Measurements from ENCODE around the gene BCAS3. TPM values are rescaled to one million over a fixed set of nuclear protein-coding genes. Genes with fewer than 3 reads are reported as not detected.

BCAS3 gene
- polyA plus RNA-seq, 4 donors: 26.2 to 27.7 (median 26.8) TPM

DNA sequence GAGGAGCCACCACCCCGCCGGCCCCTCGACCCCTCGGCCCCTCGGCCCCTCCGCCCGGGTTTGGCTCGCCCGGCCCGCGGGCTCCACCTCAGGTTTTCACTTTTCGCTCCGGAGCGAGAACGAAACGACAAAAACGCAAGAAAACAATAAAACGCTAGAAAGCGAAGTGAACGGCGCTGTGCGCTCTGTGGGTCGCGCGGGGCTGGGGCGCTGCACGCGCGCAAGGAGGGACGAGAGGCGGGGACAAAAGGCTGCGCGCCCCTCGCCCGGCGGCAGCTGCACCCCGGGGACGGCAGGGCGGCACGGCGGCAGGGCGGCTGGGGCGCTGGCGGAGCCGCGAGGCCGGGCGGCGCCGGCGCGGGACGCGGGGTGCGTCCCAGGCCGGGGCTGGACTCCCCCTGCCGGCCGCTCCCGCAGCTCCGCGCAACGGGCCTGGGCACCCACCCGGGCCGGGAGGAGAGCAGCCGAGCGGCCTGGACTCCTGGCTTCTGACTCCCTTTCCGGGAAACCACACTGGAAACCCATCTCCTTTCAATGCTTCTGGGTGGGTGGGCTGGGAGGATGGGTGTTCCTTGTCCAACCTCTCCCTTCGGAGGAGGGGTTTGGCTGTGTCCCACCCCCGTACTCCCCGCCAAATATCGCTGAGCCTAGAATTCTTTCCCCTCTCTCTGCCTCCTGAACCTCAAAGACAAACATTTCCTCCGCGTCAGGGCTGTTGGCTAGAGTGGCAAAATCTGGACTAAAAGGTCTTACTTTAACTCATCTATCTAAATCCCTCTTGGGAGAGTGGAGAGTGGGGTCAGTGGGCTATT is 731.9 kb downstream of the BCAS3 start:
- no peak for DNase-seq (ENCODE audit: low read depth in 4 of 4, low spot score in 3 of 4)

- peak in 1 of 4 donors; percentile 75 for DNase-seq (ENCODE audit: low read depth in 4 of 4, low spot score in 3 of 4)
Measured at GRCh38 chr17:61410141-61411010, 732.7 kb downstream of the BCAS3 start.

DNA sequence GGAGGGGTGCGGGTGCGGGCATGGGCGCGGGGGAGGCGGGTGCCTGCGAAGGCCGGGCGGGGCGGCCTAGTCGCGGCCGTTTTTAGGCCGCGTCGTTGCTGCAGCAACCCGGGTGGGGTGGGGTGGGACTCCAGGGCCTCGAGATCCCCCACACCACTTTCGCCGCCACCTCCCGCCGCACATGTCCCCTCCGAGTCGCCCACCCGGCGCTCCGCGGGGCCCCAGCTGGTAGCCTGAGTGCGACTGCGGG is 733.3 kb downstream of the BCAS3 start:
- no peak for DNase-seq (ENCODE audit: low read depth in 4 of 4, low spot score in 3 of 4)

GRCh38 chr17:61411261-61412142 is 733.9 kb downstream of the BCAS3 start:
- DNase-seq (ENCODE audit: low read depth in 4 of 4, low spot score in 3 of 4): no peak

- no peak for DNase-seq (ENCODE audit: low read depth in 4 of 4, low spot score in 3 of 4)
Measured at GRCh38 chr17:61412143-61412859, 734.6 kb downstream of the BCAS3 start.

GRCh38 chr17:61412860-61413660 is 735.4 kb downstream of the BCAS3 start:
- DNase-seq (ENCODE audit: low read depth in 4 of 4, low spot score in 3 of 4): no peak

GRCh38 chr17:61413661-61414126 is 736.0 kb downstream of the BCAS3 start:
- no peak for DNase-seq (ENCODE audit: low read depth in 4 of 4, low spot score in 3 of 4)

DNA sequence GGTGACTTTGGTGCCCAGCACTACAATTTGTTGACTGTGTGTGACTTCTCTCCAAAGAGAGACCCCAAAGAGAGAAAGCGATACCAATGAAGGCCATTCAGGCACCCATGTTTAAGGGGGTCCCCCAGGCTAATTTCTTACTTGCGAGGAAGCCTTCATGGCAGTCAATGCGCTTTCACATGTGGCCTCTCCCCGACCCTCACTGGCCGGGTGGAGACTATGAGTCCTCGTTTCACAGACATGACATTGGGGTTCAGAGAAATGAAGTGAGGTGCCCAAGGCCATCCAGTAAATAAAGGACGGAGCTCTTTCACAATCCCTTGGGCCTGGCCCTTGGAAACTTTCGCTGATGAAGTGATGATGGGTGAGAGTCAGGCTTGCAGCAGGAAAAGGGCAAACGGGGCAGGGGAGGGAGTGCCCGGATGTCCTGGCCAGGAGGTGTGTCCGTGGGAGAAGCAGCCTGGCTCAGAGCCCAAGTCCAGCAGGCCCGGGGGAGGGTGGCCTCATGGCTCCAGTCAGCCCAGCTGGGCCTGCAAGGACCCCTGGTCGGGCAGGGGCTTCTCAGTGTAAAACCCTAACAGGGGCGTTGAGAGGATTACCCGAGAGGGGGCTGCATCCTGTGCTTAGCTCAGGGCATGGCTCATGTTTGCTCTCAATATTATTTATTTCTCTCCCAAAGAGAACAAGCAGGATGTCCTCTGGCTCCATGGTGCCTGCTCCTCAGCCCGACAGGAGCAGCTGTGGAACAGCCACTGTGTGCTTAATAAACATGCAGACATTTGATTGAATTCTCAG is 736.7 kb downstream of the BCAS3 start:
- no peak for DNase-seq (ENCODE audit: low read depth in 4 of 4, low spot score in 3 of 4)

DNA sequence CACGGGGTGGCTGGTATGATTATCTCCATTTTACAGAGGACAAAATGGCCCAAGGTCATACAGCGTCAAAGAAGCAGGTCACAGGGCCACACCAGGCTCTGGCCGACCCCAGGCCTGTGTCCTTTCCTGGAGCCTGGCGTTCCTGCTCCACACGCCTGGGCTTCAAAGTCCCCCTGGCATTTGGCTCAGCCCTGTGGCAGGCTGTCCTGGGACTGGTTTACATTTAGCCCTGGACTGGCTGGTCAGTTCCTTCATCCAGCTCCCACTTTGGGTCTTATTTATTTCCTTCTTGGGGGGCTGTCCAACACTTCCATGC is 737.2 kb downstream of the BCAS3 start:
- no peak for DNase-seq (ENCODE audit: low read depth in 4 of 4, low spot score in 3 of 4)

GRCh38 chr17:61415374-61416210 is 737.9 kb downstream of the BCAS3 start:
- DNase-seq (ENCODE audit: low read depth in 4 of 4, low spot score in 3 of 4): no peak

DNA sequence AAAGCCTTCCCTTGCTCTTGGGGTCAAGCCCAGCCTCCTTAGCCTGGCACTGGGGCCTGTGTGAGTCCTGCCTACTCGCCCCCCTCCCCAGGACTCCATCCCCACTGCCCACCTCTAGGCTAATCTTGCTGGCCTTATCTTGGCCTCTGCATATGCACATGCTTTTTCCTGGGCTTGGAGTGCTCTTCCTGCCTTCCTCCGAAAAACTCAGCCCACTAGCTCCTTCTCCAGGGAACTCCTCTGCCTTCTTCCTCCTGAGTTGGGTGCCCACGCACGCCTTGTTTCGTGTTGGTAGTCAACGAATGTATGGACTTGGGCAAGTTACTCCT is 738.5 kb downstream of the BCAS3 start:
- DNase-seq (ENCODE audit: low read depth in 4 of 4, low spot score in 3 of 4): no peak

GRCh38 chr17:61416540-61417363 is 739.1 kb downstream of the BCAS3 start:
- peak in 3 of 4 donors; percentile 79 to 81 (median 79) for DNase-seq (ENCODE audit: low read depth in 4 of 4, low spot score in 3 of 4)

DNA sequence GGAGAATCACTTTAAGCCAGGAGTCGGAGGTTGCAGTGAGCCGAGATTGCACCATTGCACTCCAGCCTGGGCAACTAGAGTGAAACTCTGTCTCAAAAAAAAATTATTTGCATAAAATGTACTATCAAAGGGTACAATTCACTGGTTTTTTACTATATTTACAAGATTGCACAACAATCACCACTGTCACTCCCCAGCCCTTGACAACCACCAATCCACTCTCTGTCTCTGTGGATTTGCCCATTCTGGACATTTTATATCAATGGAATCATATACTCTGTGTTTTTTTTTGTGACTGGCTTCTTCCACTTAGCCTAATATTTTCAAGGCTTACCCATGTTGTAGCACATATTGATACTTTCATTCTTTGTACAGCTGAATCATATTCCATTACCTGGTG is 740.8 kb downstream of the BCAS3 start:
- no peak for DNase-seq (ENCODE audit: low read depth in 4 of 4, low spot score in 3 of 4)

GRCh38 chr17:61419496-61420046 is 741.9 kb downstream of the BCAS3 start:
- DNase-seq (ENCODE audit: low read depth in 4 of 4, low spot score in 3 of 4): no peak

DNA sequence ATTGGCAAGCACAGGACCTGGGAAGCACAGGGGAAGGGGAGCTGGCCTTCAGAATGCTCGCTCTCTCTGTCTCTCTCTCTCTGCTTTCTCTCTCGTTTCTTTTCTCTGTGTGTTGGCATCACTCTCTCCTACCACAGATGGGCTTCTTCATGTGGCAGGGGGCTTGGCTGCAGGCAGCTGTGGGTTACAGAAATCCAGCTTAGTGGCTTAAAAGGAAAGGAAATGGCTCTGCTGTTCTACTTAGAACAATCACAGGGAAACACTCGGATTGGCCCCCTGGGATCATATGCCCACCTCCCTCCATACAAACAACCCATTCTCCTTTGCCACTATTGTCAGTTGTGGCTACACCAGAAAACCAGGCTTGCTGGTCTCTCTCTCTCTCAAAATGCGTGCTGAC is 742.4 kb downstream of the BCAS3 start:
- DNase-seq (ENCODE audit: low read depth in 4 of 4, low spot score in 3 of 4): no peak

GRCh38 chr17:61420745-61421398 is 743.2 kb downstream of the BCAS3 start:
- no peak for DNase-seq (ENCODE audit: low read depth in 4 of 4, low spot score in 3 of 4)

All from right renal pelvis (tissue), 4 donors.